Endothelial cell of umbilical vein (primary cell): ENCODE data around the gene PTTG1. TPM values are rescaled to one million over a fixed set of nuclear protein-coding genes. Genes with fewer than 3 reads are reported as not detected.
A peak's percentile ranks its signal among the peaks of the same experiment; 100 is the strongest.

Experiments
- BruUV-seq: library from RNA; stranded (reverse); fragments of 400-500 nt; replicated peaks from 2 replicates; lab custom pipeline; 2021; lab: Mats Ljungman, UMichigan
- CTCF ChIA-PET: fragments of 300-600, 350-600 bp; sonication (Branson Sonifier 250); formaldehyde crosslinking; loops from one replicate; lab custom pipeline; 2021; ENCODE audit warnings: antibody characterized with exemption, inconsistent platforms; lab: Charles Lee
- POLR2A ChIA-PET: fragments of 300-600, 350-600 bp; sonication (Branson Sonifier 250); formaldehyde crosslinking; loops from one replicate; lab custom pipeline; 2021; ENCODE audit warnings: antibody characterized with exemption, inconsistent platforms; lab: Charles Lee
- DNase-seq: peaks from one replicate; pipeline ENCODE4 v3.0.0-alpha.2; 2011; ENCODE audit warnings: low read depth, low spot score
- FAIRE-seq: peaks from 2 replicates; lab custom pipeline; 2011; peaks lifted over from hg19 to GRCh38; lab: Jason Lieb, UNC
- H2AFZ ChIP-seq: 2 replicates; pipeline ENCODE4 v1.6.0; 2012; ENCODE audit warnings: low read depth, low read length, control low read depth, inconsistent platforms
- H3K27ac ChIP-seq: 2 replicates; pipeline ENCODE4 v1.5.1; 2011; ENCODE audit warnings: low read depth, mild to moderate bottlenecking, control low read depth, low read length, moderate library complexity; ENCODE audit not compliant: insufficient read depth
- H3K27me3 ChIP-seq, 2 experiments: 2 replicates each; pipeline versions ENCODE4 v1.6.0 to v1.6.1; 2011; ENCODE audit warnings: low read length in 2 of 2, mixed read lengths in 1 of 2; ENCODE audit not compliant: control insufficient read depth in 2 of 2, insufficient read depth in 2 of 2
- H3K36me3 ChIP-seq, 2 experiments: 2 replicates in 1 of 2; 3 replicates in 1 of 2; pipeline ENCODE4 v1.5.1; 2011; ENCODE audit warnings: low read length in 2 of 2, mild to moderate bottlenecking in 1 of 2, moderate library complexity in 1 of 2; ENCODE audit not compliant: control insufficient read depth in 2 of 2, insufficient read depth in 2 of 2; ENCODE audit errors: extremely low read depth in 1 of 2
- H3K4me1 ChIP-seq: 3 replicates; pipeline ENCODE4 v1.5.1; 2011; ENCODE audit warnings: mild to moderate bottlenecking, low read length; ENCODE audit not compliant: control insufficient read depth, insufficient read depth; ENCODE audit errors: extremely low read depth
- H3K4me2 ChIP-seq: 2 replicates; pipeline ENCODE4 v1.6.1; 2011; ENCODE audit warnings: low read length, control low read depth, mixed read lengths; ENCODE audit not compliant: insufficient read depth
- H3K4me3 ChIP-seq, 3 experiments: fragments of 200-600 bp in 1 of 3; sonication (generic), shearing (Covaris generic) in 1 of 3; replicated peaks in 1 of 3; 2 replicates each; pipeline ENCODE4 v1.5.1; 2011 to 2016; ENCODE audit warnings: control low read depth in 3 of 3, low read length in 3 of 3, mild to moderate bottlenecking in 2 of 3, inconsistent platforms in 1 of 3, low read depth in 1 of 3, moderate library complexity in 1 of 3; ENCODE audit not compliant: insufficient read depth in 1 of 3
- H3K79me2 ChIP-seq: 2 replicates; pipeline ENCODE4 v1.6.0; 2012; ENCODE audit warnings: low read length, inconsistent platforms; ENCODE audit not compliant: control insufficient read depth, insufficient read depth
- H3K9ac ChIP-seq: replicated peaks from 2 replicates; pipeline ENCODE3; 2011; ENCODE audit warnings: low read length, control low read depth; ENCODE audit not compliant: insufficient read depth; ENCODE audit errors: extremely low read depth
- H3K9me1 ChIP-seq: replicated peaks from 3 replicates; pipeline ENCODE4 v1.6.0; 2011; ENCODE audit warnings: mild to moderate bottlenecking, low read length; ENCODE audit not compliant: control insufficient read depth, insufficient read depth; ENCODE audit errors: extremely low read depth
- H3K9me3 ChIP-seq: replicated peaks from 2 replicates; pipeline ENCODE4 v1.5.1; 2012; ENCODE audit warnings: low read length, inconsistent platforms; ENCODE audit not compliant: control insufficient read depth, insufficient read depth
- H4K20me1 ChIP-seq: replicated peaks from 2 replicates; pipeline ENCODE3; 2011; ENCODE audit warnings: mild to moderate bottlenecking, low read length; ENCODE audit not compliant: control insufficient read depth, insufficient read depth; ENCODE audit errors: extremely low read depth
- EZH2 ChIP-seq: IDR thresholded peaks from 2 replicates; pipeline ENCODE4 v1.6.1; 2012; ENCODE audit warnings: borderline replicate concordance, low read depth, mild to moderate bottlenecking, moderate library complexity, low read length, inconsistent platforms; ENCODE audit not compliant: severe bottlenecking
- FOS ChIP-seq: IDR thresholded peaks from 2 replicates; pipeline ENCODE4 v1.6.1; 2011; ENCODE audit warnings: mild to moderate bottlenecking, low read length, moderate library complexity, borderline replicate concordance; ENCODE audit not compliant: insufficient read depth
- GATA2 ChIP-seq: IDR thresholded peaks from 2 replicates; pipeline ENCODE4 v1.7.0; 2011; ENCODE audit warnings: low read depth, mild to moderate bottlenecking, moderate library complexity, mixed read lengths, low read length; ENCODE audit not compliant: insufficient read length, insufficient read depth
- POLR2AphosphoS5 ChIP-seq: IDR thresholded peaks from 2 replicates; pipeline ENCODE4 v1.6.1; 2012; ENCODE audit warnings: low read depth, mild to moderate bottlenecking, control low read depth, low read length, moderate library complexity; ENCODE audit not compliant: insufficient read depth
- dilution Hi-C: fragments of 300-500 bp; cut with MboI; formaldehyde crosslinking; loops from one replicate; pipeline ENCODE4 v1.15.0; 2019; ENCODE audit warnings: low sequenced_read_pairs; ENCODE audit not compliant: extremely low pct_ligation_motif_present
- intact Hi-C: fragments of 100-400 bp; cut with micrococcal nuclease; formaldehyde crosslinking; loops from one replicate; pipeline ENCODE4 v1.10.0; 2022
- polyA plus RNA-seq, 4 experiments: library from polyadenylated mRNA; depleted of rRNA in 3 of 4; stranded (reverse) in 3 of 4; unstranded in 1 of 4; fragments of >200 nt; gene quantifications; 2 replicates each; pipeline versions ENCODE4 v1.2.1 to v1.2.3, GENCODE V29; 2011 to 2012; ENCODE audit warnings: missing spikeins in 1 of 4
- total RNA-seq: library from RNA; stranded (reverse); gene quantifications from 2 replicates; pipeline ENCODE4 v1.2.3, GENCODE V29; 2021
- TF ChIP-seq, protein P1 (sequence below), 2 donors: IDR thresholded peaks; 1 replicate in 1 of 2; 2 replicates in 1 of 2; pipeline ENCODE4 v1.5.1; 2011; ENCODE audit warnings: low read length in 2 of 2, mild to moderate bottlenecking in 2 of 2, moderate library complexity in 2 of 2, control low read depth in 1 of 2, inconsistent platforms in 1 of 2, low read depth in 1 of 2; ENCODE audit not compliant: insufficient read depth in 1 of 2; ENCODE audit errors: extremely low read depth in 1 of 2

The PTTG1 gene
- total and polyA plus RNA-seq, 2 donors (not counting 3 experiments of a cell fraction or from before 2014, with no cell fraction given): 140 to 157 TPM

DNA sequence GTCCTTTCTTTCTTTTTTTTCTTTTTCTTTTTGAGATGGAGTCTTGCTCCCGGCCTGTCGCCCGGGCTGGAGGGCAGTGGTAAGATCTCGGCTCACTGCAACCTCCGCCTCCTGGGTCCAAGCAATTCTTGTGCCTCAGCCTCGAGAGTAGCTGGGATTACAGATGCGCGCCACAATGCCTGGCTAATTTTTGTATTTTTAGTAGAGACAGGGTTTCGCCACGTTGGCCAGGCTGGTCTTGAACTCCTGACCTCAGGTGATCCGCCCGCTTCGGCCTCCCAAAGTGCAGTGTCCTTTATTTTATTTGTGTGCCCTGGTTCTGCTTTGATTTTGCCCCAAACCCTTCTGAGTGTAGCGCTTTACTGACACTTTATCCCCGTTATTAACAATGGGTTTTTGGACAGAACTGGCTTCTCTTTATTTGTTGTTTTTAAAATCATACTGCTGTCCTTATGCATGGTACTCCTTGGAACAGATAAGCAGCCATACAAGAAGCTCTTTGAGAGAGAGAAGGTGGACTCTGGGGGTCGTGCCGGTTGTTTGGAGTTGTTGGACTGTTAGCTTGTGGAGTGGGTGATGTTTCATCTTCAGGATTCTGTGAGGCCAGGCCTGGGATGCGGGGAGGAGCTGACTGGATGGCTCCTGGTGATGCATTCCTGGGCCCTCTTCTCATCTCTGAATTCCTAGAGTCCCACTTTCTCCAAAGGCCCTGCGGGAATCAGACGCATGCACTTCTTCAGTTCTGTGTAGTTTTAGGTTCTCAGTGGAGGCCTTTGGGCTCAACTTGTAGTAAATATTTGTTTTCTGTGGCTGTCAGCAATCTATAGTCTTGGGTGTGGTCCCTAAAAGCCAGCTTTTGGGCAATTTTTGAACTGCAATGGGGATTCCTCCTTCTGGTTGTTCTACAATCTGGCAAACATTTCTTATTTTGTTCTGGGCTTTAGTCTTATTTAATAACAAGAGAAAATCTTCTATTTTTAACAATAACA, 47.8 kb downstream of the PTTG1 start:
- intact Hi-C loops: no loop called here
- TF ChIP-seq EZH2 (no peak), FOS (no peak), POLR2AphosphoS5 (peak; percentile 12), GATA2 (no peak)
- TF ChIP-seq, protein P1, sequence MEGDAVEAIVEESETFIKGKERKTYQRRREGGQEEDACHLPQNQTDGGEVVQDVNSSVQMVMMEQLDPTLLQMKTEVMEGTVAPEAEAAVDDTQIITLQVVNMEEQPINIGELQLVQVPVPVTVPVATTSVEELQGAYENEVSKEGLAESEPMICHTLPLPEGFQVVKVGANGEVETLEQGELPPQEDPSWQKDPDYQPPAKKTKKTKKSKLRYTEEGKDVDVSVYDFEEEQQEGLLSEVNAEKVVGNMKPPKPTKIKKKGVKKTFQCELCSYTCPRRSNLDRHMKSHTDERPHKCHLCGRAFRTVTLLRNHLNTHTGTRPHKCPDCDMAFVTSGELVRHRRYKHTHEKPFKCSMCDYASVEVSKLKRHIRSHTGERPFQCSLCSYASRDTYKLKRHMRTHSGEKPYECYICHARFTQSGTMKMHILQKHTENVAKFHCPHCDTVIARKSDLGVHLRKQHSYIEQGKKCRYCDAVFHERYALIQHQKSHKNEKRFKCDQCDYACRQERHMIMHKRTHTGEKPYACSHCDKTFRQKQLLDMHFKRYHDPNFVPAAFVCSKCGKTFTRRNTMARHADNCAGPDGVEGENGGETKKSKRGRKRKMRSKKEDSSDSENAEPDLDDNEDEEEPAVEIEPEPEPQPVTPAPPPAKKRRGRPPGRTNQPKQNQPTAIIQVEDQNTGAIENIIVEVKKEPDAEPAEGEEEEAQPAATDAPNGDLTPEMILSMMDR (IDR thresholded peaks at IDR 0.05; ENCODE audit: extremely low read depth in 1 of 2, insufficient read depth in 1 of 2, low read depth in 1 of 2, low read length in 2 of 2): no peak
- H3K36me3 ChIP-seq: no peaks in the 10 kb centered on the region
- no peaks in the 10 kb centered on the region for H4K20me1 ChIP-seq
- DNase-seq (no peak), FAIRE-seq (peak; percentile 59)
- peak overlapping the region; percentile 13 for H3K9ac ChIP-seq
- H3K4me2 ChIP-seq: peak overlapping the region; percentile 76
- H3K79me2 ChIP-seq: peaks cover 57% of the 10 kb centered on the region
- H3K9me1 ChIP-seq: no peaks in the 10 kb centered on the region
- ChIA-PET POLR2A (no interaction called here), CTCF (interaction anchor here (3.1 kb wide), 1 partner anchor 31 kb away, joined by 16 read pairs; no protein-coding TSS in a partner anchor)
- peak overlapping the region in 2 of 3 experiments; percentile 43 to 51 for H3K4me3 ChIP-seq
- H2AFZ ChIP-seq: no peak overlapping the region
- H3K27me3 ChIP-seq: no peaks in the 10 kb centered on the region
- H3K9me3 ChIP-seq: no peaks in the 10 kb centered on the region
- dilution Hi-C loops: no loop called here
- peak overlapping the region; percentile 51 for H3K27ac ChIP-seq
- H3K4me1 ChIP-seq: peaks cover 52% of the 10 kb centered on the region
- no TSS peak for BruUV-seq
